ENCODE measurements around the gene RFC3. TPM values are rescaled to one million over a fixed set of nuclear protein-coding genes. Genes with fewer than 3 reads are reported as not detected.

Gene RFC3
- total RNA-seq, 1 experiment from 2014 or later: 59.6 TPM

DNA sequence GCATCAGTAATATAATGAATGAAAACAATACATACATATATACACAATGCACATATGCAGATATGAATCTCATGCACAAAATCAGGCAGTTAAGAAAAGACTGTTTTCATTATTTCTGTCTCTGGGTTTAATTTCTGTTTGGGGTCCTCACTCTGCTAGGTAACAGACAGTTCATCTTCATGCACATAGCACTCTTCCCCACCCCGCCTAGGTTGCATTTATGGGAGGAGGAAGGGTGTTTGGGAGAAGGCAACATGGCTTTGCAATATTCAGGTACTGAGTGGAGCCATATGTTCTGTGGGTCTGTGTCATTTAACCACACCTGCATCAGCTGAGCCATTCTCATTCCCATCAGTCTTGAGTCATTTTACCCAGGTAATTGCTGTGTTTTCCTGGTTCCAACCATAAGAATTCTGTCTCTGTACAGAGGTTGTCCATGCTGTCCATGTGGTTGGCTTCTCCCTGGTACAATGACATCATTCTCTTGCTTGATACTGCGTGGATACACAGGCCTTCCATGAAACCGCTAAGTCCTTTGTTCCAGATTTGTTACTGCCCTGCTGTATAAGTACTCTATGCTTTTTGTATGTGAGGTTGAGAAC, 45.3 kb downstream of the RFC3 start:
- no peaks in the 10 kb centered on the region for H3K4me1 ChIP-seq (replicated peaks)
- DNase-seq (ENCODE audit: low read depth in 1 of 2, low spot score in 2 of 2): no peak

DNA sequence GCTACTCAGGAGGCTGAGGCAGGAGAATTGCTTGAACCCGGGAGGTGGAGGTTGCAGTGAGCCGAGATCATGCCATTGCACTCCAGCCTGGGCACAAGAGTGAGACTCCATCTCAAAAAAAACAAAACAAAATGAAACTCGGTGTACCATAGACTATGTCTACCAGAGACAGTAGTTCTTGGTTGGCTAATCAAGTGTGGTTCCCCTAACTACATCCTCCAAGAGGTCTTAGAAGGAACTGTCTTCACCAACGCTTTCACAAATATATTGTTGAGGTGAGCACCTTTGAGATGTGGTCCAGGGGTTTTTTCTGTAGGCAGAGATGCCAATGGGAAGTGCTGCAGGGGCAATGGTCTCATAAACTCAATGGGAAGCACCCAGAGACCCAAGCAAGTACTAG, 48.0 kb downstream of the RFC3 start:
- no peak overlapping the region for H3K4me3 ChIP-seq
- no peaks in the 10 kb centered on the region for H3K4me1 ChIP-seq (replicated peaks)
- H3K36me3 ChIP-seq: no peaks in the 10 kb centered on the region
- no peak for DNase-seq (ENCODE audit: low read depth in 1 of 2, low spot score in 2 of 2)
- no peaks in the 10 kb centered on the region for H3K9me3 ChIP-seq (replicated peaks)
- no peaks in the 10 kb centered on the region for H3K27me3 ChIP-seq (replicated peaks)
- no peak overlapping the region for H3K27ac ChIP-seq

More for the DNA sequence above, 45.3 kb downstream of the RFC3 start:
- Histone ChIP-seq H3K4me3 (no peak overlapping the region), H3K9me3 (replicated peaks) (no peaks in the 10 kb centered on the region), H3K27me3 (replicated peaks) (no peaks in the 10 kb centered on the region), H3K27ac (no peak overlapping the region), H3K36me3 (no peaks in the 10 kb centered on the region)

DNA sequence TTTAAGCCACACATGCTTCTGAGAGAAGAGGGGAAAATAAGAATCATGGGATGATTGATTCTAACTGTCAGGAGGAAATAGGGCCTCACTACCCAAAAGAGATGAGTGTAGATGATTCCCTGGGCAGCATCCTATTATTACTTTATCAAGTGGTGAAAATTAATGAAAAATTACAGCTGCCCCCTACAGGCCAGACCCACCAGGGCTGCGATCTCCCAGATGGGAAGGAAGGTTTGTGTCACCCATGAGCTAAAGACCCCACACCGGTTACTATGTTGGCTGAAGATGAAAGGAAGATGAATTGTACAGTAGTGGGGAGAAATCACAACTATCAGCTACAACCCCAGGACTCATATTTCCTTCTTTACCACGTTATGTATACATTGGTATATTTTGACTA, 49.5 kb downstream of the RFC3 start:
- Histone ChIP-seq H3K9me3 (replicated peaks) (no peaks in the 10 kb centered on the region), H3K4me1 (replicated peaks) (no peaks in the 10 kb centered on the region), H3K27ac (no peak overlapping the region), H3K27me3 (replicated peaks) (no peaks in the 10 kb centered on the region), H3K36me3 (no peaks in the 10 kb centered on the region), H3K4me3 (no peak overlapping the region)
- DNase-seq (ENCODE audit: low read depth in 1 of 2, low spot score in 2 of 2): no peak

DNA sequence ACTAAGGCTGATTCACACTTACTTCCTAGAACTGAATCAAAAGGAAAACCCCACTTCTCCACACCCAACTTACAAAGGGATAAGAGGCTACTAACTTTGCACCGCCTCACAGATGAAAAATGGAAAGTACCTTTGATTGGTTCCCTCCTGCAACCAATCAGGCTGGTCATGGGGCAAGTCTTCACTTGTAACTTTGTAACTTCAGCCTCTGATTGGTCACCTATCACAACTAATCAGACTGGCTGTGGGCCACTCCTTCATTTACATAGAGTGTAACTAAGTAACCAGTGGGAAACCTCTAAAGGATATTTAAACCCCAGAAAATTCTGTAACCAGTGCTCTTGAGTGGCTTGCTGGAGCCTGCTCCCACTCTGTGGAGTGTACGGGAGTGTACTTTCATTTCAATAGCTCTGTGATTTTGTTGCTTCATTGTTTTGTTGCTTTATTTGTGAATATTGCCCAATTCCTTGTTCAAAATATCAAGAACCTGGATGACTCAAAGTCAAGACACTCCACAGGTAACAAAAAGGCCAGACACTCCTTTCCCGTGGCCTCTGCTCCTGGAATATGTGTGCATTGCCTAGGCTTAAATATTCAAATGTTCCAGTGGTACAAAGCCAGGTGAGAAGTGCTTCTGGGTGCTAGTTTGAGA, 50.5 kb downstream of the RFC3 start:
- H3K4me1 ChIP-seq (replicated peaks): no peaks in the 10 kb centered on the region
- no peak overlapping the region for H3K27ac ChIP-seq
- H3K36me3 ChIP-seq: no peaks in the 10 kb centered on the region
- no peak for DNase-seq (ENCODE audit: low read depth in 1 of 2, low spot score in 2 of 2)
- H3K27me3 ChIP-seq (replicated peaks): no peaks in the 10 kb centered on the region
- no peaks in the 10 kb centered on the region for H3K9me3 ChIP-seq (replicated peaks)
- no peak overlapping the region for H3K4me3 ChIP-seq

DNA sequence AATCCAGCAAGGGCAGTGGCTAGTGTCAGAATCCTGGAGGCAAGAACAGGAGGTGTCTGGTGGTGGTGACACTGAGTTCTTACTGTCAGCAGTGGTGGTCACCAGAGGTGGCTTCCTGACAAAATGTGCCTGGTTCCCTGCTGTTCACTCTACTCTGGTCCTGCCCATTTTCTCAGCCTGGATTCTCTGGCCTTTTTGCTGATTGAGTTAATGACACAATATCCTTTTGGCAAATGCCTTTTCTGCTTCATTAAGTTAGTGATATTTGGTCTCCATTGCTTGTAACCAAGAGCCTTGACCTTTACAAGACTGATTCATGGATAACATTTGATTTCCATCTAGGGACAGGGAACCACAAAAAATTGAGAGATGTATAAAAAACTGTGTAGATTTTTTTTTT, 51.1 kb downstream of the RFC3 start:
- H3K9me3 ChIP-seq (replicated peaks): no peaks in the 10 kb centered on the region
- no peaks in the 10 kb centered on the region for H3K4me1 ChIP-seq (replicated peaks)
- H3K27me3 ChIP-seq (replicated peaks): no peaks in the 10 kb centered on the region
- DNase-seq (ENCODE audit: low read depth in 1 of 2, low spot score in 2 of 2): no peak
- no peaks in the 10 kb centered on the region for H3K36me3 ChIP-seq
- H3K4me3 ChIP-seq: no peak overlapping the region
- H3K27ac ChIP-seq: no peak overlapping the region

DNA sequence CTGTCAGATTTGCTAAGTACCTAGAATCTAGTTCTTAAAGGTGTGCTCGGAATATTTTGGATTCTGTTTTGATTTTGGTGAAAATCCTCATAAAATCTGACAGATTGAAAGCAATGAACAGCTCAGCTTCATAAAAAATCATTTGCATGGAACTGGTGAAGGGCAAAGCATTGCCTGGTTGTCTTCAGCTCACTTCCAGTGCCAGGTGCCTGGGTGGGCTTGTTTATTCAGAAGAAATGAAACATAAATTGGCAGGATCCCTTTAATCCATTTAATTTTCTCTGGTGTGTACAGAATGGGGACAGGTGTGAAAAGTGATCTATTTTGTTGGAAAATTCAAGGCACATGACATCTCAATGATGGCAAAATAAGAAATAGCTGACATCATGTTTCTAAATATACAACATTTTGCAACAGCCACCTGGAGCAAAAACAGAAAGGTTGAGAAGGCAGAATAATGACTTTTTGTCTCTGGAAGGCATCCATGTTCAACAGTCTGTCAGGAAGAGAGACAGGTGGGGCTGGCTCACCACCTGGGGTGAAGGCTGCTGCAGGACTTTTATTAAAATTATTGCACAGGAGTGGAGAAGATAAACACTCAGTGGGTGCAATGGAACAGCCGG, 52.2 kb downstream of the RFC3 start:
- Histone ChIP-seq H3K4me3 (no peak overlapping the region), H3K9me3 (replicated peaks) (no peaks in the 10 kb centered on the region), H3K27ac (no peak overlapping the region), H3K4me1 (replicated peaks) (no peaks in the 10 kb centered on the region), H3K27me3 (replicated peaks) (no peaks in the 10 kb centered on the region), H3K36me3 (no peaks in the 10 kb centered on the region)
- DNase-seq (ENCODE audit: low read depth in 1 of 2, low spot score in 2 of 2): no peak

DNA sequence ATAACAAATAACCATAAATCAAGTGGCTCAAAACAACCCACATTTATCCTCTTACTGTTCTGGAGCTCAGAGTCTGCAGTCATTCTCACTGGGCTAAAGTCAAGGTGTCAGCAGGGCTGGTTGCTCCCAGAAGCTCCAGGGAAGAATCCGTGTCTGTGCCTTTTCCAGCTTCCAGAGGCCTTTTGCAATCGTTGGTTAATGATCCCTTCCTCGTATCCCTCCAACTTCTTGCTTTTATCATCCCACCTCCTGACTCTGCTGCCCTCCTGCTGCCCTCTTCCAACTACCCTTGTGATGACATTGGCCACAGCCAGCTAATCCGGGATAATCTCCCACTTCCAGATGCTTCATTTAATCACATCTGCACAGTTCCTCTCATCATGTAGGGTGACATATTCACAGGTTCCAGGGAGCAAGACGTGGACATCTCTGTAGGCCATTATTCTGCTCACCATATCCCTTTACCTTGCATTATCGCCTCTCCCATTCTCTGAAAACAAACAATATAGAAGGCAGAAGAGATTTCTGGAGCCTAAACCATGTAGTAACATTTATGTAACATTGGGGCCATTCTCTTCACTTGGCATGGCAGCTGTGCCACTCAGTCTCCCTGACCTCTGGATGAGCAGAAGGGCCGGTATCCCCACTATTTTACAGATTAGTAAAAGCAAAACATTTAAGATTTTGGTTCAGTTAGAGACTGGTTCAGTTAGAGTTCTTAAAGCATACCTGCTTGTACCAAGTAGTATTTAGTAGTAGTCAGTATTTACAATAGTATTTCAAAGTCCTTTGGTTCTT, 53.5 kb downstream of the RFC3 start:
- Histone ChIP-seq H3K36me3 (no peaks in the 10 kb centered on the region), H3K27me3 (replicated peaks) (no peaks in the 10 kb centered on the region), H3K4me1 (replicated peaks) (no peaks in the 10 kb centered on the region), H3K27ac (no peak overlapping the region), H3K9me3 (replicated peaks) (no peaks in the 10 kb centered on the region), H3K4me3 (no peak overlapping the region)
- no peak for DNase-seq (ENCODE audit: low read depth in 1 of 2, low spot score in 2 of 2)

DNA sequence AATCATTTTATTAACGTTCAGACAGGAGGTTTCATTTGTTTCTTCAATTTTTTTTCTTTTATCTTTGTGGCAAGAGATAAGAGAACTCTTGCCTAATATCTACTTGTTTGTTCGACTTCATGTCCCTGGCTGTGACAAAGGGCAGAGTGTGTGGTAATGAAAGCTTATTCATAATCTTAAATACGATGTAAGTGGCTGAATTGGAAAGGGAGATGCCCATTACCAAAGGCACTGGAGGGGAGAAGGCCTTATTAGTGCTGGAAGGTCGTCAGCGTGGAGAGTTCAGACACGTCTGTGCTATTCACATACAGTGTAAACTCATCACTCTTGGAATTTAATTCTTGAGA, 54.0 kb downstream of the RFC3 start:
- no peaks in the 10 kb centered on the region for H3K27me3 ChIP-seq (replicated peaks)
- no peaks in the 10 kb centered on the region for H3K4me1 ChIP-seq (replicated peaks)
- H3K9me3 ChIP-seq (replicated peaks): no peaks in the 10 kb centered on the region
- no peaks in the 10 kb centered on the region for H3K36me3 ChIP-seq
- no peak overlapping the region for H3K4me3 ChIP-seq
- H3K27ac ChIP-seq: no peak overlapping the region
- no peak for DNase-seq (ENCODE audit: low read depth in 1 of 2, low spot score in 2 of 2)

DNA sequence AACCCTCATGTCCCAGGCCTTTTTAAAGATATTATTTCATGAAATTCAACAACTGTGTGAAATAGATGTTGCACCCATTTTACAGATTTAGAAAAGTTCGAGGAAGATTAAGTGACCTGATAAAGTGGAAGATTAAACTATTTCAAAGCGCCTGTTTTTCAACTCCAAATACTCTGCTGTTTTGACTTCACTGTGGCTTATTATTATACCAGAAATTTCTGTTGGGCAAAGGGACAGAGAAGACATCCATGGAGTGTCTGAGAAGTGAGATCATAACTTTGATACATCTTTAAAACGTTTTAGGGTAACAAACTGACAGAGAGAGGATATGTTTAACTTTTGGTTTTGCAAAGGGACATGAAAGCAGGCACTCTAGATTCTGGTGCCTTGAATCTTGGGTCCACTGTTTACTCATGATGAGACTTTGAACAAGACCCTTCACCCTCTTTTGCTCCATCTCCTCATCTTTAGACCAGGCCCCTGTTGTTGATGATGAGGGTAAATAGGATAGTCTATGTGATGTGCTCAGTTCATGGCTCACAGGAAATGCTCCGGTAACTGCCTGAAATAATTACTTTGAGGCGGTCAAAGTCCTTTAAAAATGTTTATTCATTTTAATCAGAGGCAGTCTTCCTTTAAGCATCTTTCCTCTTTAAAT, 55.4 kb downstream of the RFC3 start:
- Histone ChIP-seq H3K9me3 (replicated peaks) (no peaks in the 10 kb centered on the region), H3K27me3 (replicated peaks) (no peaks in the 10 kb centered on the region), H3K36me3 (no peaks in the 10 kb centered on the region), H3K4me3 (no peak overlapping the region), H3K4me1 (replicated peaks) (no peaks in the 10 kb centered on the region), H3K27ac (no peak overlapping the region)
- DNase-seq (ENCODE audit: low read depth in 1 of 2, low spot score in 2 of 2): no peak

DNA sequence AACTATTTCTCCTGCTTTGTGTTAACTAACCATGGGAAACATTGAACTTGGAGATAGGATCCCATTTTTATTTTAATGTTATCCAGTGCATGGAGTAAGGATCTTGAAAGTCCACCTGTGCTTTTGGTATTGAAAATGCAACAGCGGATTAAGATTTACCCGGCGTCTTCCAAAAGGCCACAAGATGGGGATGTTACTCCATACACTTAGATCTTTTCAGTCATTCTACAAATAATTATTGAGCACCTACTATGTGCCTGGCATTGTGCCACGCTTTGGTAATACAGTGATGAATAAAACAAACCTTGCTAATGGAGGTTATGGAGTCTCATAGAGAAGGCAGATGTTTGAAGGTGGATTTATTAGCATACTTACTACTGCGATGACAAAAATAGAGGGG, 56.9 kb downstream of the RFC3 start:
- no peaks in the 10 kb centered on the region for H3K9me3 ChIP-seq (replicated peaks)
- no peak for DNase-seq (ENCODE audit: low read depth in 1 of 2, low spot score in 2 of 2)
- no peaks in the 10 kb centered on the region for H3K27me3 ChIP-seq (replicated peaks)
- no peak overlapping the region for H3K4me3 ChIP-seq
- no peak overlapping the region for H3K27ac ChIP-seq
- H3K4me1 ChIP-seq (replicated peaks): no peaks in the 10 kb centered on the region
- no peaks in the 10 kb centered on the region for H3K36me3 ChIP-seq

DNA sequence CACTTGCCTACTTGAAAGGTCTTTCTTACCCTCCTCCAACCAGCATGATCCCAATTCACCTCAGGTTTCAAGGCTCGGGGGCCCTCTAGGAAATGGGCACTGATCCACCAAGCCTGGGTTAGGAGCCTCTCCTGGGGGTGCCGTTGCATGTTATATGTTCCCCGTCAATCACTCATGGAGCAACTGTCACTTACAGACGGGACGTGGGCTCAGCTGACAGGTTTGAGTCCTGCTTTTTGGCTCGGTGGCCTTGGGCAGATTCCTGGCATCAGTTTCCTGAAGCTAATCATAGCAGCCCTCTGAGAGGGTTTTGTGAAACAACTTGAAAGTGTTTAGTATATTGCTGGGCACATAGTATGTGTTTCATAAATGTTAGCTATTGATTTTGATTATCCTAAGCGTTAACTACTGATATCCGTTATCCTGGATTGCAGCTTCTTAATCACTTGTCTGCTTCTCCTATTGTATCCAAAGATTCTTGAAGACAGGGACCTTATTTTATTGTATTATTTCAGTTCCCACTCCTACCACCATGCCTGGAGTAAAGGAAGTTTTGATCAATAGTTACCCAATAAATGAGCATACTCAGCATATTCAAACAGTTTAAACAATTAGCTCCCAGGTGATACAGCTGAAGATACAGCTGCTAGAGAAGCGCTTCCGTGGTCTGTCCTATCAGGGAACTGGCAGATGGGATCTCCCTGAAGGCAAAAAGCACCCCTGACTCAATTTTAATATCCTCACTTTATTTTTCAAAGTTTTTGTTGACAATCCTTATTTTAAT, 57.9 kb downstream of the RFC3 start:
- Histone ChIP-seq H3K4me1 (replicated peaks) (no peaks in the 10 kb centered on the region), H3K4me3 (no peak overlapping the region), H3K36me3 (no peaks in the 10 kb centered on the region), H3K27me3 (replicated peaks) (no peaks in the 10 kb centered on the region), H3K27ac (no peak overlapping the region), H3K9me3 (replicated peaks) (no peaks in the 10 kb centered on the region)
- no peak for DNase-seq (ENCODE audit: low read depth in 1 of 2, low spot score in 2 of 2)

DNA sequence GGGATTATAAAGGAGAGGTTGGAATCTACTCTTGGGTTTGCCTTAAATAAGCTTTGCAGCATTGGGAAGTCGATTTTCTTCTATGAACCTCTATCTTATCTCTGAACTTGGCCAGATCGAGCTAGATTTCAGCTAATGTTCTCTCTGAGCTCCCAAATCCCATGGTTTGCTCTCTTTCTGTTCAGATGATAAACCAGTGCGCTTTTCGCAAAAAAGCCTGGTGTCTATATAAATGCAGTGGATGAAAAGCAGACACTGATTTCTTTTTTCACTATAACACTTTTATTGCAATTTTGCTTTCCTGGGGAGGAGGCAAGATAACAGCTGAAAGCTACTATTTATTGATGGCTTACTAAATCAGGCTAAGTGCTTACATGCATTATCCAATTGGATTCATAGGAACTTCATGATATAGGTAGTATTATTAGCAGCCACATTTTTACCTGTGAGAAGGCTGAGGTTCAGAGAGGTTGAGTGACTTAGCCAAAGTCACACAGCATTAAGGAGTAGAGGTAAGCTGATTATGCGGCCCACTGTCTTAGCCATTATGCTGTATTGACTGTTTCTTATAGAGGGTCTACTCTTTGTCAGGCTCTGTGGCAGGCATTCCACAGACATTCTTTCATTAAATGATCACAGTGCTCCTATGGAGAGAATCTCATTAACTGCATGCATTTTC, 58.9 kb downstream of the RFC3 start:
- H3K27ac ChIP-seq: no peak overlapping the region
- no peak for DNase-seq (ENCODE audit: low read depth in 1 of 2, low spot score in 2 of 2)
- no peaks in the 10 kb centered on the region for H3K36me3 ChIP-seq
- no peaks in the 10 kb centered on the region for H3K9me3 ChIP-seq (replicated peaks)
- H3K4me1 ChIP-seq (replicated peaks): no peaks in the 10 kb centered on the region
- no peaks in the 10 kb centered on the region for H3K27me3 ChIP-seq (replicated peaks)
- H3K4me3 ChIP-seq: no peak overlapping the region

DNA sequence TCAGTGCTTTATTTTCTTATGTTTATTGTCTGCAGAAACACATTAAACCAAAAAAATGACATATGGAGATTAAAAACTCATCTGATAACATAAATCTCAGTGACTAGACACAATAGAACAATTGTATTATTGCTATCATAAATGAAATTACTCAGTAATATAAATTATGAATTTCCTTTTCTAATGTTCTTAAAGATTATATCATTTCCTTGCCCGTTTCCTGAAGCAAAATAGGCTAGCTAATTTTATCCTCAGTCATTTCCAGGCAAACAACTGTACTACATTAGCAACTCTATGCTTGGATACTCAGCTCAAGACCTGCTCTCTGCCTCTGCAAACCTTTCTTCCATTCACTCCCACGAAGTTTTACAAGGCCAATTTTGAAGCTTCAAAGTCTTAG, 61.2 kb downstream of the RFC3 start:
- no peaks in the 10 kb centered on the region for H3K9me3 ChIP-seq (replicated peaks)
- no peaks in the 10 kb centered on the region for H3K4me1 ChIP-seq (replicated peaks)
- no peaks in the 10 kb centered on the region for H3K36me3 ChIP-seq
- no peak overlapping the region for H3K4me3 ChIP-seq
- DNase-seq (ENCODE audit: low read depth in 1 of 2, low spot score in 2 of 2): no peak
- H3K27me3 ChIP-seq (replicated peaks): no peaks in the 10 kb centered on the region
- no peak overlapping the region for H3K27ac ChIP-seq
